SK-N-SH (cell line): ENCODE measurements around the gene NOL4L. TPM values are rescaled to one million over a fixed set of nuclear protein-coding genes. Genes with fewer than 3 reads are reported as not detected.

Experiments
- CTCF ChIA-PET: fragments of 300-600, 350-600 bp; formaldehyde crosslinking; extraction: SDS; loops from one replicate; lab custom pipeline; 2021; lab: Yijun Ruan, JAX
- POLR2A ChIA-PET: fragments of 350-600 bp; sonication (Branson Sonifier 250); formaldehyde crosslinking; extraction: SDS; loops from one replicate; lab custom pipeline; 2020; ENCODE audit warnings: antibody characterized with exemption, inconsistent platforms; lab: Yijun Ruan, JAX
- DNase-seq: peaks from one replicate; pipeline ENCODE4 v3.0.0; 2012
- H2AFZ ChIP-seq: fragments of 200-600 bp; sonication (generic); 2 replicates; pipeline ENCODE4 v1.8.1; 2016; ENCODE audit warnings: antibody characterized with exemption, mild to moderate bottlenecking, low read depth
- H3F3A ChIP-seq: fragments of 200-600 bp; sonication (generic); replicated peaks from 2 replicates; pipeline ENCODE3; 2016; ENCODE audit warnings: antibody characterized with exemption, mild to moderate bottlenecking; ENCODE audit not compliant: insufficient read depth
- H3K27ac ChIP-seq, 2 experiments: fragments of 200-500 bp in 1 of 2; fragments of 200-600 bp in 1 of 2; sonication (Bioruptor generic) in 1 of 2; sonication (generic), shearing (Covaris generic) in 1 of 2; 2 replicates each; pipeline versions ENCODE4 v1.5.1 to v1.6.1; 2014 to 2016; ENCODE audit warnings: low read depth in 2 of 2, inconsistent platforms in 1 of 2, low read length in 1 of 2, mild to moderate bottlenecking in 1 of 2, mixed read lengths in 1 of 2
- H3K27me3 ChIP-seq: fragments of 200-600 bp; sonication (generic), shearing (Covaris generic); 2 replicates; pipeline ENCODE4 v1.6.1; 2016; ENCODE audit warnings: mixed run types; ENCODE audit not compliant: insufficient read depth
- H3K36me3 ChIP-seq, 2 experiments: fragments of 200-500 bp in 1 of 2; fragments of 200-600 bp in 1 of 2; sonication (Bioruptor generic) in 1 of 2; sonication (generic) in 1 of 2; replicated peaks in 1 of 2; 2 replicates each; pipeline versions ENCODE3 to v1.5.1; 2014 to 2016; ENCODE audit warnings: low read length in 1 of 2, mild to moderate bottlenecking in 1 of 2; ENCODE audit not compliant: insufficient read depth in 2 of 2, control insufficient read depth in 1 of 2
- H3K4me1 ChIP-seq, 2 experiments: fragments of 200-500 bp in 1 of 2; fragments of 200-600 bp in 1 of 2; sonication (Bioruptor generic) in 1 of 2; sonication (generic), shearing (Covaris generic) in 1 of 2; 2 replicates each; pipeline versions ENCODE4 v1.5.1 to v1.6.1; 2014 to 2016; ENCODE audit warnings: low read depth in 1 of 2, low read length in 1 of 2, mixed run types in 1 of 2; ENCODE audit not compliant: insufficient read depth in 2 of 2, control insufficient read depth in 1 of 2
- H3K4me2 ChIP-seq: fragments of 200-600 bp; sonication (generic), shearing (Covaris generic); 2 replicates; pipeline ENCODE4 v1.6.1; 2017; ENCODE audit warnings: mixed run types
- H3K4me3 ChIP-seq, 2 experiments: fragments of 200-500 bp in 1 of 2; fragments of 200-600 bp in 1 of 2; sonication (Bioruptor generic) in 1 of 2; sonication (generic), shearing (Covaris generic) in 1 of 2; 2 replicates each; pipeline versions ENCODE4 v1.5.1 to v1.8.1; 2014 to 2016; ENCODE audit warnings: low read depth in 2 of 2, inconsistent platforms in 1 of 2, low read length in 1 of 2, mild to moderate bottlenecking in 1 of 2, mixed read lengths in 1 of 2, moderate library complexity in 1 of 2
- H3K79me2 ChIP-seq: fragments of 200-600 bp; sonication (generic); 2 replicates; pipeline ENCODE4 v1.8.1; 2017; ENCODE audit warnings: mild to moderate bottlenecking; ENCODE audit not compliant: insufficient read depth
- H3K9ac ChIP-seq: fragments of 200-600 bp; sonication (generic); 2 replicates; pipeline ENCODE4 v1.6.1; 2017; ENCODE audit warnings: mixed run types
- H3K9me2 ChIP-seq: fragments of 200-600 bp; sonication (generic); 2 replicates; pipeline ENCODE4 v1.6.1; 2017; ENCODE audit warnings: mixed run types
- H3K9me3 ChIP-seq: fragments of 200-600 bp; sonication (generic); 2 replicates; pipeline ENCODE4 v1.6.1; 2017; ENCODE audit warnings: mixed run types, mild to moderate bottlenecking, moderate library complexity
- H4K20me1 ChIP-seq: fragments of 200-600 bp; sonication (generic); 2 replicates; pipeline ENCODE4 v1.6.1; 2017; ENCODE audit warnings: mild to moderate bottlenecking, mixed run types; ENCODE audit not compliant: insufficient read depth
- CHD2 ChIP-seq: fragments of 150-350 bp; IDR thresholded peaks from 2 replicates; pipeline ENCODE4 v1.6.1; 2018; ENCODE audit warnings: low read length; ENCODE audit not compliant: partially characterized antibody
- ELF1 ChIP-seq: IDR thresholded peaks from 2 replicates; pipeline ENCODE4 v1.4.0; 2012
- EP300 ChIP-seq, 2 experiments: IDR thresholded peaks; 2 replicates each; pipeline versions ENCODE4 v1.4.0 to v1.6.1; 2012; ENCODE audit warnings: borderline replicate concordance in 1 of 2, low read depth in 1 of 2, low read length in 1 of 2
- FOSL2 ChIP-seq: IDR thresholded peaks from 2 replicates; pipeline ENCODE4 v1.4.0; 2012; ENCODE audit warnings: low read depth, mild to moderate bottlenecking, moderate library complexity, borderline replicate concordance
- FOXJ3 ChIP-seq: sonication (generic); formaldehyde crosslinking; IDR thresholded peaks from 2 replicates; pipeline ENCODE4 v1.5.1; 2020; ENCODE audit warnings: mild to moderate bottlenecking, missing genetic modification reagents
- GATA2 ChIP-seq: sonication (generic); formaldehyde crosslinking; IDR thresholded peaks from 2 replicates; pipeline ENCODE4 v1.5.0; 2020; ENCODE audit warnings: mild to moderate bottlenecking, missing genetic modification reagents
- IRF3 ChIP-seq: fragments of 150-350 bp; IDR thresholded peaks from 2 replicates; pipeline ENCODE4 v1.6.1; 2016; ENCODE audit warnings: mild to moderate bottlenecking, low read depth, low read length
- JUND ChIP-seq: IDR thresholded peaks from 2 replicates; pipeline ENCODE4 v1.4.0; 2012
- MAX ChIP-seq: IDR thresholded peaks from 2 replicates; pipeline ENCODE4 v1.4.0; 2012; ENCODE audit warnings: low read depth
- NRF1 ChIP-seq: IDR thresholded peaks from 2 replicates; pipeline ENCODE4 v1.6.1; 2012; ENCODE audit warnings: low read depth, mild to moderate bottlenecking, low read length
- POLR2AphosphoS5 ChIP-seq: IDR thresholded peaks from 2 replicates; pipeline ENCODE4 v1.6.1; 2012; ENCODE audit warnings: low read depth, low read length
- SIN3A ChIP-seq: IDR thresholded peaks from 2 replicates; pipeline ENCODE4 v1.6.1; 2012; ENCODE audit warnings: low read depth, mild to moderate bottlenecking, low read length, moderate library complexity, borderline replicate concordance
- SMC3 ChIP-seq: IDR thresholded peaks from 2 replicates; pipeline ENCODE4 v1.6.1; 2012; ENCODE audit warnings: low read depth, low read length, improper control_type of control experiment
- TAF1 ChIP-seq: IDR thresholded peaks from 2 replicates; pipeline ENCODE4 v1.6.1; 2012; ENCODE audit warnings: low read depth, mild to moderate bottlenecking, low read length, moderate library complexity, borderline replicate concordance
- TEAD4 ChIP-seq: IDR thresholded peaks from 2 replicates; pipeline ENCODE4 v1.4.0; 2012; ENCODE audit warnings: mild to moderate bottlenecking, borderline replicate concordance; ENCODE audit not compliant: insufficient read depth
- USF2 ChIP-seq: fragments of 150-350 bp; IDR thresholded peaks from 2 replicates; pipeline ENCODE4 v1.6.1; 2017; ENCODE audit warnings: antibody characterized with exemption, low read length, low read depth, borderline replicate concordance
- YY1 ChIP-seq: IDR thresholded peaks from 2 replicates; pipeline ENCODE4 v1.4.0; 2012; ENCODE audit warnings: low read depth, mild to moderate bottlenecking
- WGBS: methylation state at CpG from one replicate; pipeline ENCODE4 v1.1.6; 2017; ENCODE audit warnings: low lambda C conversion rate; 5-methylcytosine and 5-hydroxymethylcytosine counted together
- polyA plus RNA-seq, 3 experiments: library from polyadenylated mRNA; depleted of rRNA; stranded (reverse); fragments of >200 nt; gene quantifications; 2 replicates each; pipeline ENCODE4 v1.2.3, GENCODE V29; 2012
- TF ChIP-seq, protein P1 (sequence below): fragments of 200-600 bp; sonication (generic); IDR thresholded peaks from 2 replicates; pipeline ENCODE4 v1.6.1; 2017; ENCODE audit warnings: antibody characterized with exemption, mild to moderate bottlenecking, moderate library complexity

The NOL4L gene
- polyA plus RNA-seq, 1 of the 3 experiments (the other 2 are of a cell fraction) = 14.3 TPM

DNA sequence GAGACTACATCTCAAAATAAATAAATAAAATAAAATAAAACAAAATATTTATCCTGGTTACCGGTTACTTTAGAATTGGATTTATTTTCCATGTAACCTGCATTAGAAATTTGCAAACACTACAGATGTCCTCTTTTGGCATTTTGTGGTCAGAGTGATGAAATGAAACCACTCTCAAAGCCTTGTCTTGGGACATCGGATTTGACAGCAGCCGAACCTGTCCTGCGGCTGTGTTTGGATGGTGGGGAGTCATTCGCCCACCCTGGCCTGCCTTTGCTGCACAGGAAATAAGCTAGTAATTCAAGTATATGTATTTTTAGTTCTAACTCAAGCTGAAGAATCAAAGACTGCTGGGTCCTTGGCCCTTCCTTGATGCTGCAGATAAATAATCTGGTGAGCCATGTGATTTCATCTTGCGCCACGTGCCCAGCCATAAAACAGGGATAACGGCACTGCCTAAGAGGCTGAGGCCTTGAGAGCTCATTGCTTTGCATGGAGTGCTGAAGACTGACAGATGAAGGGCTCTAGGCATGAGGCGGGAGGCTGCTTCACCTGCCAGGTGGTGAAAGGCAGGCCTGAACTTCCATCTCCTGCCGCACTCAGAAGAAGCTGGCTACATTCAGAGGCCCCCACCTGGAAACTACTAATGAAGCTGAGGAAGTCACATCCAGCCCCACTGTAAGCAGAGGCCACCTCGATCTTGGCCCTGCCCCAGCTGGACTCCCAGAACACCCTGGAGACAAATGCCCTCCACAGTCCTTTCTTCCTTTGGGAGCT is 76.9 kb downstream of the NOL4L start:
- TF ChIP-seq MAX = no peak
- TF ChIP-seq JUND = no peak
- no peak for TF ChIP-seq POLR2AphosphoS5
- TF ChIP-seq TAF1 = no peak
- TF ChIP-seq IRF3 = no peak
- no peak for TF ChIP-seq ELF1
- TF ChIP-seq FOXJ3 (CRISPR knock-in tag) = no peak
- no peak for TF ChIP-seq YY1
- TF ChIP-seq NRF1 = no peak

DNA sequence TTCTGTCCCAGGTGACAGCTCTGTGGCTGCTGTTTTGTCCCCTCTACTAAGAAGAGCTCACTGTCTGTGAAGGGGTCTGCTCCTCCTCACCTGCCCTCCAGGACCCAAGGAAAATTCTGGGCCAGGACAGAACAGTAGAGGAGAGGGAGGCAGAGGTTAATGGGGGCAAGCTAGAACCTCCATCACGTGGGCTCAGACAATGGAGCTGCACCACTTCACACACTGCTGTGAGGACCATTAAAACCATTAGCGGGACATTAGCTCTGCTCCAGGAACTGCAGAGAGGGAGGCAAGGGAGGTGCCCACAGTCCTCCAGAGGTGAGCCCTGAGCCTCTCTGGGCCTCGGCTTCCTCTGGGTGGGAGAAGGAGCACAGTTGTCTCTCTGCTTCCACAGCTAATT is 78.4 kb downstream of the NOL4L start:
- Histone ChIP-seq H3K27ac (peak overlapping the region in 1 of 2 experiments; percentile 31; a peak in 1 of 4 replicates), H3K9me3 (no peaks in the 10 kb centered on the region; the same call in 1 of the 2 replicates), H3K4me3 (no peak overlapping the region), H2AFZ (no peak overlapping the region), H3K9ac (no peak overlapping the region), H3F3A (no peaks in the 10 kb centered on the region), H3K4me2 (no peak overlapping the region), H3K27me3 (no peaks in the 10 kb centered on the region), H4K20me1 (no peaks in the 10 kb centered on the region), H3K36me3 (no peaks in the 10 kb centered on the region), H3K79me2 (no peaks in the 10 kb centered on the region), H3K4me1 (peaks cover 0 to 41% of the 10 kb centered on the region in 2 experiments; a peak in 1 of 4 replicates), H3K9me2 (no peaks in the 10 kb centered on the region)
- ChIA-PET POLR2A (interaction anchor here (0.6 to 2.5 kb wide), 2 partner anchors 10 to 57 kb away, joined by 3 to 10 read pairs; no protein-coding TSS in a partner anchor), CTCF (interaction anchor here (1.4 to 4.7 kb wide), 4 partner anchors 10 to 50 kb away, joined by 8 to 32 read pairs (median 14); no protein-coding TSS in a partner anchor)
- no peak for TF ChIP-seq FOXJ3 (CRISPR knock-in tag)
- TF ChIP-seq SMC3 = no peak
- no peak for TF ChIP-seq JUND
- no peak for TF ChIP-seq EP300 (IDR thresholded peaks at IDR 0.05; ENCODE audit: borderline replicate concordance in 1 of 2, low read depth in 1 of 2, low read length in 1 of 2)
- no peak for TF ChIP-seq FOSL2
- TF ChIP-seq TEAD4 = no peak
- TF ChIP-seq ELF1 = no peak
- TF ChIP-seq CHD2 = no peak
- TF ChIP-seq, protein P1, sequence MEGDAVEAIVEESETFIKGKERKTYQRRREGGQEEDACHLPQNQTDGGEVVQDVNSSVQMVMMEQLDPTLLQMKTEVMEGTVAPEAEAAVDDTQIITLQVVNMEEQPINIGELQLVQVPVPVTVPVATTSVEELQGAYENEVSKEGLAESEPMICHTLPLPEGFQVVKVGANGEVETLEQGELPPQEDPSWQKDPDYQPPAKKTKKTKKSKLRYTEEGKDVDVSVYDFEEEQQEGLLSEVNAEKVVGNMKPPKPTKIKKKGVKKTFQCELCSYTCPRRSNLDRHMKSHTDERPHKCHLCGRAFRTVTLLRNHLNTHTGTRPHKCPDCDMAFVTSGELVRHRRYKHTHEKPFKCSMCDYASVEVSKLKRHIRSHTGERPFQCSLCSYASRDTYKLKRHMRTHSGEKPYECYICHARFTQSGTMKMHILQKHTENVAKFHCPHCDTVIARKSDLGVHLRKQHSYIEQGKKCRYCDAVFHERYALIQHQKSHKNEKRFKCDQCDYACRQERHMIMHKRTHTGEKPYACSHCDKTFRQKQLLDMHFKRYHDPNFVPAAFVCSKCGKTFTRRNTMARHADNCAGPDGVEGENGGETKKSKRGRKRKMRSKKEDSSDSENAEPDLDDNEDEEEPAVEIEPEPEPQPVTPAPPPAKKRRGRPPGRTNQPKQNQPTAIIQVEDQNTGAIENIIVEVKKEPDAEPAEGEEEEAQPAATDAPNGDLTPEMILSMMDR = no peak
- TF ChIP-seq YY1 = no peak
- TF ChIP-seq SIN3A = no peak
- no peak for TF ChIP-seq GATA2 (CRISPR knock-in tag)
- no peak for TF ChIP-seq USF2
- DNase-seq = no peak
- 46% methylated on average over 3 of the region's 3 CpGs for WGBS

More for the DNA sequence above, 76.9 kb downstream of the NOL4L start:
- Histone ChIP-seq H3K79me2 (no peaks in the 10 kb centered on the region), H3K27ac (peak overlapping the region in 1 of 2 experiments; percentile 75; a peak in 2 of 4 replicates), H3K9ac (no peak overlapping the region), H4K20me1 (no peaks in the 10 kb centered on the region), H3K4me3 (no peak overlapping the region), H2AFZ (no peak overlapping the region), H3K4me2 (no peak overlapping the region), H3K9me2 (no peaks in the 10 kb centered on the region), H3F3A (no peaks in the 10 kb centered on the region), H3K4me1 (peaks cover 0 to 41% of the 10 kb centered on the region in 2 experiments; a peak in 1 of 4 replicates), H3K27me3 (no peaks in the 10 kb centered on the region), H3K36me3 (no peaks in the 10 kb centered on the region), H3K9me3 (no peaks in the 10 kb centered on the region; the same call in 1 of the 2 replicates)
- POLR2A ChIA-PET = interaction anchor here (1.7 to 2.5 kb wide), 2 partner anchors 11 to 23 kb away, joined by 5 to 10 read pairs; no protein-coding TSS in a partner anchor
- CTCF ChIA-PET = interaction anchor here (1.1 to 4.9 kb wide), 8 partner anchors 10 to 655 kb away, joined by 3 to 32 read pairs (median 10); no protein-coding TSS in a partner anchor
- 90% methylated on average over 8 of the region's 11 CpGs for WGBS
- DNase-seq = no peak
